ENCODE results near the gene ASPHD1.

DNA sequence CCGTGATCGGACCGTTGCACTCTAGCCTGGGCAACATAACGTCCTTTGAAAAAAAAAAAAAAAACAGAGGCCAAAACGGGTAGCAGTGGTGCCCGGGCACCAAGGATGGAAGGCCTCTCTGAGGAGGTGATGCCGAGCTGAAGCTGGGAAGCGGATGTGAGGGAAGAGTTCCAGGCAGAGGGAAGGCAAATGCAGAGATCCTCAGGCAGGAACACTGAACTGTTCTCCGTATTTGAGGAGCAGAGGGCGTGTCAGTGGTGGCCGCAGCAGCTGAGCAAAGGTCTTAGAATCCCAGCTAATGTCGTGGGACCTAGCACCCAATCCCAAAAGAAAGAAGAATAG is 26.4 kb downstream of the ASPHD1 start:
- TF ChIP-seq, protein P1, sequence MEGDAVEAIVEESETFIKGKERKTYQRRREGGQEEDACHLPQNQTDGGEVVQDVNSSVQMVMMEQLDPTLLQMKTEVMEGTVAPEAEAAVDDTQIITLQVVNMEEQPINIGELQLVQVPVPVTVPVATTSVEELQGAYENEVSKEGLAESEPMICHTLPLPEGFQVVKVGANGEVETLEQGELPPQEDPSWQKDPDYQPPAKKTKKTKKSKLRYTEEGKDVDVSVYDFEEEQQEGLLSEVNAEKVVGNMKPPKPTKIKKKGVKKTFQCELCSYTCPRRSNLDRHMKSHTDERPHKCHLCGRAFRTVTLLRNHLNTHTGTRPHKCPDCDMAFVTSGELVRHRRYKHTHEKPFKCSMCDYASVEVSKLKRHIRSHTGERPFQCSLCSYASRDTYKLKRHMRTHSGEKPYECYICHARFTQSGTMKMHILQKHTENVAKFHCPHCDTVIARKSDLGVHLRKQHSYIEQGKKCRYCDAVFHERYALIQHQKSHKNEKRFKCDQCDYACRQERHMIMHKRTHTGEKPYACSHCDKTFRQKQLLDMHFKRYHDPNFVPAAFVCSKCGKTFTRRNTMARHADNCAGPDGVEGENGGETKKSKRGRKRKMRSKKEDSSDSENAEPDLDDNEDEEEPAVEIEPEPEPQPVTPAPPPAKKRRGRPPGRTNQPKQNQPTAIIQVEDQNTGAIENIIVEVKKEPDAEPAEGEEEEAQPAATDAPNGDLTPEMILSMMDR (IDR thresholded peaks at IDR 0.05; ENCODE audit: control extremely low read depth in 1 of 3, insufficient read depth in 1 of 3, low read depth in 1 of 3, low read length in 3 of 3) = no peak
- TF ChIP-seq RXRA (IDR thresholded peaks at IDR 0.05; ENCODE audit: insufficient read depth, low read depth, low read length) (no peak), BRCA1 (IDR thresholded peaks at IDR 0.05; ENCODE audit: low read depth, low read length) (no peak), POLR2AphosphoS5 (IDR thresholded peaks at IDR 0.05; ENCODE audit: low read depth, low read length) (no peak), POLR2A (IDR thresholded peaks at IDR 0.05; ENCODE audit: control extremely low read depth in 1 of 2, low read depth in 2 of 2, low read length in 2 of 2) (no peak), CHD2 (IDR thresholded peaks at IDR 0.05; ENCODE audit: low read length) (no peak), RFX5 (IDR thresholded peaks at IDR 0.05; ENCODE audit: borderline replicate concordance, low read depth, low read length) (no peak), CREB1 (IDR thresholded peaks at IDR 0.05) (no peak), JUND (IDR thresholded peaks at IDR 0.05; ENCODE audit: low read length) (no peak), GABPA (IDR thresholded peaks at IDR 0.05; ENCODE audit: borderline replicate concordance, insufficient read depth, low read length) (no peak), BCL11A (IDR thresholded peaks at IDR 0.05; ENCODE audit: low read depth in 2 of 2, low read length in 2 of 2) (no peak), HDAC6 (IDR thresholded peaks at IDR 0.05; ENCODE audit: low read depth, low read length) (no peak), ZNF274 (IDR thresholded peaks at IDR 0.05; ENCODE audit: borderline replicate concordance, extremely low read depth, low read length) (no peak)
- TF ChIP-seq, protein P2, sequence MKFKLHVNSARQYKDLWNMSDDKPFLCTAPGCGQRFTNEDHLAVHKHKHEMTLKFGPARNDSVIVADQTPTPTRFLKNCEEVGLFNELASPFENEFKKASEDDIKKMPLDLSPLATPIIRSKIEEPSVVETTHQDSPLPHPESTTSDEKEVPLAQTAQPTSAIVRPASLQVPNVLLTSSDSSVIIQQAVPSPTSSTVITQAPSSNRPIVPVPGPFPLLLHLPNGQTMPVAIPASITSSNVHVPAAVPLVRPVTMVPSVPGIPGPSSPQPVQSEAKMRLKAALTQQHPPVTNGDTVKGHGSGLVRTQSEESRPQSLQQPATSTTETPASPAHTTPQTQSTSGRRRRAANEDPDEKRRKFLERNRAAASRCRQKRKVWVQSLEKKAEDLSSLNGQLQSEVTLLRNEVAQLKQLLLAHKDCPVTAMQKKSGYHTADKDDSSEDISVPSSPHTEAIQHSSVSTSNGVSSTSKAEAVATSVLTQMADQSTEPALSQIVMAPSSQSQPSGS (IDR thresholded peaks at IDR 0.05; ENCODE audit: low read length) = no peak

Data from H1 (cell line).